ENCODE data around the gene ADAMTSL1.

DNA sequence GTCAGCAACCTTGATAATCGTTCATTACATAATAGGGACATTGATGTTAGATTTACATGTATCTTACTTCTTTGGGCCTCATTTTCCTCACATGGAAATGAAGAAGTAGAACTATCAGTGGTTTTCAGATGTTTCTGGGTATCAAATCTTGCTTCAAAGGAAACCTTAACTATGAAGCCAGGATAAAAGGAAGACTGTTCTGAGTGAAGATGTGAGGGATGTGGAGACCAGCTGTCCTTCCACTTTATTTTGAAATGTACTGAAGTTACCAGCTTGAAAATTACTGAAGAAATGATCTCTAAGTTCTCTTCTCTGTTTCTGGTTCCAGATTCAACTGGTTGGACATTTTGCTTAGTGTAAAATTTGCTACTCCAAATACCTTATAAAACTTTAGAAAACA is 186.0 kb downstream of the ADAMTSL1 start:
- TF ChIP-seq POLR2A (IDR thresholded peaks at IDR 0.05), result no peak
- TF ChIP-seq, protein P1, sequence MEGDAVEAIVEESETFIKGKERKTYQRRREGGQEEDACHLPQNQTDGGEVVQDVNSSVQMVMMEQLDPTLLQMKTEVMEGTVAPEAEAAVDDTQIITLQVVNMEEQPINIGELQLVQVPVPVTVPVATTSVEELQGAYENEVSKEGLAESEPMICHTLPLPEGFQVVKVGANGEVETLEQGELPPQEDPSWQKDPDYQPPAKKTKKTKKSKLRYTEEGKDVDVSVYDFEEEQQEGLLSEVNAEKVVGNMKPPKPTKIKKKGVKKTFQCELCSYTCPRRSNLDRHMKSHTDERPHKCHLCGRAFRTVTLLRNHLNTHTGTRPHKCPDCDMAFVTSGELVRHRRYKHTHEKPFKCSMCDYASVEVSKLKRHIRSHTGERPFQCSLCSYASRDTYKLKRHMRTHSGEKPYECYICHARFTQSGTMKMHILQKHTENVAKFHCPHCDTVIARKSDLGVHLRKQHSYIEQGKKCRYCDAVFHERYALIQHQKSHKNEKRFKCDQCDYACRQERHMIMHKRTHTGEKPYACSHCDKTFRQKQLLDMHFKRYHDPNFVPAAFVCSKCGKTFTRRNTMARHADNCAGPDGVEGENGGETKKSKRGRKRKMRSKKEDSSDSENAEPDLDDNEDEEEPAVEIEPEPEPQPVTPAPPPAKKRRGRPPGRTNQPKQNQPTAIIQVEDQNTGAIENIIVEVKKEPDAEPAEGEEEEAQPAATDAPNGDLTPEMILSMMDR (IDR thresholded peaks at IDR 0.05), result no peak
- TF ChIP-seq POLR2AphosphoS5 (IDR thresholded peaks at IDR 0.05), result no peak
